GM12878 (cell line): ENCODE measurements around the gene MBNL1. TPM values are rescaled to one million over a fixed set of nuclear protein-coding genes. Genes with fewer than 3 reads are reported as not detected.

Source experiments
- ATAC-seq: fragments of 200-7000 bp; cut with Tn5 transposase; 3 replicates; pipeline ENCODE4 v1.9.1; 2020; ENCODE audit warnings: mild to moderate bottlenecking, moderate library complexity
- BruUV-seq: library from RNA; stranded (reverse); fragments of 400-500 nt; replicated peaks from 2 replicates; lab custom pipeline; 2021; lab: Mats Ljungman, UMichigan
- CTCF ChIA-PET: fragments of 300-600 bp; sonication (Branson Sonifier 250); formaldehyde crosslinking; extraction: SDS; loops from one replicate; lab custom pipeline; 2021; ENCODE audit warnings: inconsistent platforms; lab: Yijun Ruan, JAX
- POLR2A ChIA-PET: fragments of 350-600 bp; formaldehyde crosslinking; extraction: SDS; loops from one replicate; lab custom pipeline; 2021; ENCODE audit warnings: inconsistent platforms; lab: Charles Lee
- RAD21 ChIA-PET: fragments of 300-600 bp; sonication (Branson Sonifier 250); formaldehyde crosslinking; loops from one replicate; lab custom pipeline; 2023; ENCODE audit warnings: antibody characterized with exemption; ENCODE audit not compliant: unreplicated experiment; lab: Charles Lee
- SMC1A ChIA-PET: fragments of 300-600 bp; sonication (Branson Sonifier 250); formaldehyde crosslinking; loops from one replicate; lab custom pipeline; 2023; ENCODE audit not compliant: unreplicated experiment, uncharacterized antibody; lab: Charles Lee
- DNase-seq: peaks from one replicate; pipeline ENCODE4 v3.0.0-alpha.2; 2011; ENCODE audit warnings: low read depth, low spot score
- FAIRE-seq: peaks from 3 replicates; lab custom pipeline; 2011; peaks lifted over from hg19 to GRCh38; lab: Jason Lieb, UNC
- H2AFZ ChIP-seq: 2 replicates; pipeline ENCODE4 v1.6.0; 2011; ENCODE audit warnings: low read depth, low read length, control low read depth; ENCODE audit not compliant: control insufficient read depth
- H3K27ac ChIP-seq: 2 replicates; pipeline ENCODE4 v1.5.1; 2011; ENCODE audit warnings: control low read depth; ENCODE audit not compliant: control insufficient read depth, insufficient read depth
- H3K27me3 ChIP-seq, 2 experiments: replicated peaks in 1 of 2; 2 replicates each; pipeline versions ENCODE4 v1.6.0 to v1.6.1; 2011; ENCODE audit warnings: low read length in 1 of 2; ENCODE audit not compliant: control insufficient read depth in 2 of 2, insufficient read depth in 2 of 2
- H3K36me3 ChIP-seq, 2 experiments: 2 replicates each; pipeline ENCODE4 v1.5.1; 2011; ENCODE audit warnings: low read length in 1 of 2; ENCODE audit not compliant: control insufficient read depth in 2 of 2, insufficient read depth in 2 of 2
- H3K4me1 ChIP-seq: 2 replicates; pipeline ENCODE4 v1.6.1; 2011; ENCODE audit warnings: mild to moderate bottlenecking, low read length, moderate library complexity, mixed read lengths; ENCODE audit not compliant: control insufficient read depth, insufficient read depth
- H3K4me2 ChIP-seq: 2 replicates; pipeline ENCODE4 v1.6.0; 2011; ENCODE audit warnings: control low read depth; ENCODE audit not compliant: control insufficient read depth, insufficient read depth
- H3K4me3 ChIP-seq: fragments of 200-600 bp; sonication (generic); 2 replicates; pipeline ENCODE4 v1.5.1; 2016
- H3K79me2 ChIP-seq: 2 replicates; pipeline ENCODE4 v1.6.0; 2011; ENCODE audit warnings: low read length; ENCODE audit not compliant: control insufficient read depth, insufficient read depth
- H3K9ac ChIP-seq: 2 replicates; pipeline ENCODE4 v1.8.0; 2011; ENCODE audit warnings: low read length, control low read depth, mixed read lengths; ENCODE audit not compliant: control insufficient read depth, insufficient read depth
- H3K9me3 ChIP-seq: replicated peaks from 3 replicates; pipeline ENCODE4 v1.5.1; 2011; ENCODE audit warnings: mild to moderate bottlenecking, low read length; ENCODE audit not compliant: control insufficient read depth, insufficient read depth
- H4K20me1 ChIP-seq: 2 replicates; pipeline ENCODE4 v1.6.0; 2011; ENCODE audit not compliant: control insufficient read depth, insufficient read depth
- CBX3 ChIP-seq: fragments of 200-600 bp; sonication (generic); IDR thresholded peaks from 2 replicates; pipeline ENCODE4 v1.6.1; 2016; ENCODE audit warnings: low read depth, borderline replicate concordance
- FOXM1 ChIP-seq: IDR thresholded peaks from 2 replicates; pipeline ENCODE4 v1.6.1; 2012; ENCODE audit warnings: low read depth, mild to moderate bottlenecking, inconsistent platforms, low read length, moderate library complexity
- GABPA ChIP-seq: IDR thresholded peaks from 2 replicates; pipeline ENCODE4 v1.6.1; 2014; ENCODE audit warnings: antibody characterized with exemption, low read depth, mild to moderate bottlenecking, inconsistent platforms
- IKZF1 ChIP-seq: fragments of 450-650 bp; conservative IDR thresholded peaks from 2 replicates; pipeline ENCODE4 v1.6.1; 2017; ENCODE audit warnings: antibody characterized with exemption, mild to moderate bottlenecking
- JUNB ChIP-seq: IDR thresholded peaks from 2 replicates; pipeline ENCODE4 v1.6.1; 2016; ENCODE audit warnings: antibody characterized with exemption, mild to moderate bottlenecking
- MEF2B ChIP-seq: fragments of 450-650 bp; IDR thresholded peaks from 2 replicates; pipeline ENCODE4 v1.6.1; 2018; ENCODE audit warnings: mild to moderate bottlenecking, moderate library complexity; ENCODE audit not compliant: partially characterized antibody, poor library complexity, severe bottlenecking
- MTA2 ChIP-seq: fragments of 450-650 bp; IDR thresholded peaks from 2 replicates; pipeline ENCODE4 v1.6.1; 2016; ENCODE audit warnings: low read depth, mild to moderate bottlenecking, moderate library complexity
- NFIC ChIP-seq: IDR thresholded peaks from 2 replicates; pipeline ENCODE4 v1.6.1; 2012; ENCODE audit warnings: low read depth, mild to moderate bottlenecking, inconsistent platforms, low read length, moderate library complexity
- NFYB ChIP-seq: IDR thresholded peaks from 2 replicates; pipeline ENCODE4 v1.6.1; 2011; ENCODE audit warnings: low read depth, mild to moderate bottlenecking, low read length, improper control_type of control experiment, moderate library complexity; ENCODE audit not compliant: insufficient read depth
- RELB ChIP-seq: fragments of 450-650 bp; IDR thresholded peaks from 2 replicates; pipeline ENCODE4 v1.6.1; 2017; ENCODE audit warnings: low read depth, mild to moderate bottlenecking, moderate library complexity
- SMARCA5 ChIP-seq: fragments of 450-650 bp; IDR thresholded peaks from 2 replicates; pipeline ENCODE4 v1.6.1; 2017; ENCODE audit warnings: mild to moderate bottlenecking
- SREBF2 ChIP-seq: IDR thresholded peaks from 2 replicates; pipeline ENCODE4 v1.6.1; 2012; ENCODE audit warnings: mild to moderate bottlenecking, low read length
- SUZ12 ChIP-seq: fragments of 200-600 bp; sonication (generic); IDR thresholded peaks from one replicate; pipeline ENCODE4 v1.6.1; 2018; ENCODE audit warnings: antibody characterized with exemption, mild to moderate bottlenecking; ENCODE audit not compliant: unreplicated experiment
- YY1 ChIP-seq: IDR thresholded peaks from 2 replicates; pipeline ENCODE4 v1.6.1; 2011; ENCODE audit warnings: low read depth, mild to moderate bottlenecking, low read length
- WGBS: methylation state at CpG from one replicate; pipeline ENCODE4 v1.1.6; 2016; ENCODE audit warnings: low lambda C conversion rate; ENCODE audit not compliant: insufficient replicate concordance, insufficient coverage; ENCODE audit errors: missing lambda C conversion rate; 5-methylcytosine and 5-hydroxymethylcytosine counted together
- in situ Hi-C: fragments of 300-500 bp; cut with MboI; formaldehyde crosslinking; loops from 9 replicates; pipeline ENCODE4 v1.14.3; 2018; ENCODE audit warnings: mixed read lengths
- intact Hi-C: fragments of 100-400 bp; cut with micrococcal nuclease; formaldehyde crosslinking; loops from one replicate; pipeline ENCODE4 v1.14.2; 2022; ENCODE audit not compliant: unreplicated experiment
- polyA plus RNA-seq, 11 experiments: library from polyadenylated mRNA; depleted of rRNA in 4 of 11; unstranded in 6 of 11; stranded (reverse) in 5 of 11; fragments of >200 nt; fragmentation: Nextera tagmentation in 4 of 11; fragmentation: Illumina TruSeq in 1 of 11; extraction: Ambion mirVana in 4 of 11; extraction: Trizol in 1 of 11; gene quantifications; 1 replicate in 1 of 11; 2 replicates in 10 of 11; pipeline versions ENCODE4 v1.2.1 to v1.2.3, GENCODE V29; 2011 to 2016; ENCODE audit warnings: inconsistent platforms in 2 of 11, missing spikeins in 2 of 11, low read depth in 1 of 11
- total RNA-seq, 4 experiments: library from RNA; depleted of rRNA in 3 of 4; stranded (reverse); fragments of >200 nt in 3 of 4; fragmentation: Illumina TruSeq in 1 of 4; extraction: Trizol in 1 of 4; gene quantifications; 2 replicates each; pipeline versions ENCODE4 v1.2.1 to v1.2.3, GENCODE V29; 2013 to 2021
- TF ChIP-seq, protein P1 (sequence below): fragments of 450-650 bp; IDR thresholded peaks from 2 replicates; pipeline ENCODE4 v1.6.1; 2017; ENCODE audit warnings: mild to moderate bottlenecking, moderate library complexity

MBNL1 gene
- total and polyA plus RNA-seq, 10 of the 15 experiments (the other 5 are each of a cell fraction or from before 2014, with no cell fraction given), result 59.6 to 337 (median 143) TPM

DNA sequence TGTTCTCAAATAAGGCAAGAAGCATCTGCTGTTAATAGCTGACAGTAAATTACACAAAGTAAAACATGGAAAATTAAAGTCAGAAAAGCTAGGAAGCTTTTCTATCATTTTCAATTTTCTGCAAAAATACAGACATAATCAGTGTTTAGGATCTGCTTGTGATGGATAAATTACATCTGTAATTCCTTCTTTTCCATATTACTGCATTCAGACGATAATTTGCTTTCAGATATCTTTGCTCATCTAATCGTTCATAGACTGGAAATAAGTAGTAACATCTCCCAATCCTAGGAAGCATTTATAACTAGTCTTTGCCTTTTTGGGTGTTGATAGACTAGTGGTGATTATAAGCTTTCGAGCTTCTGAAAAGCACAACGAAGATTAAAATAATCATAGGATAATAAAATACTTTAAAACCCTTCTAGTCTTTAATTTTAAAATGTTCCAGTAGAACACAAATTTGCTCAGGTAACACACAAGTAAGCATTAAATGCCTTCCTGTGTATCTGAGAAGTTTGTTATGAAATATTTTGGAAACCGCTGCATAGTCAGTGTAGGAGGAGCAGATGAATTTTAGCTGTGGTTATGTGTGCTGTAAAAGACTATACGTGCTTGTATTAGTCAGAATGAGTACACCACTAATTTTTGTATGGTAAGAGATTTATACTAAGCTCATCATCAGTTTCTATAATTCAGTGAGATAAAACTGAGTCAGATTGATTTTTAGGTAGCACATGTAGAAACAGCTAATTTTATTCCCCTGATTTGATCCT lies 41.0 kb downstream of the MBNL1 start (continued):
- TF ChIP-seq, protein P1, sequence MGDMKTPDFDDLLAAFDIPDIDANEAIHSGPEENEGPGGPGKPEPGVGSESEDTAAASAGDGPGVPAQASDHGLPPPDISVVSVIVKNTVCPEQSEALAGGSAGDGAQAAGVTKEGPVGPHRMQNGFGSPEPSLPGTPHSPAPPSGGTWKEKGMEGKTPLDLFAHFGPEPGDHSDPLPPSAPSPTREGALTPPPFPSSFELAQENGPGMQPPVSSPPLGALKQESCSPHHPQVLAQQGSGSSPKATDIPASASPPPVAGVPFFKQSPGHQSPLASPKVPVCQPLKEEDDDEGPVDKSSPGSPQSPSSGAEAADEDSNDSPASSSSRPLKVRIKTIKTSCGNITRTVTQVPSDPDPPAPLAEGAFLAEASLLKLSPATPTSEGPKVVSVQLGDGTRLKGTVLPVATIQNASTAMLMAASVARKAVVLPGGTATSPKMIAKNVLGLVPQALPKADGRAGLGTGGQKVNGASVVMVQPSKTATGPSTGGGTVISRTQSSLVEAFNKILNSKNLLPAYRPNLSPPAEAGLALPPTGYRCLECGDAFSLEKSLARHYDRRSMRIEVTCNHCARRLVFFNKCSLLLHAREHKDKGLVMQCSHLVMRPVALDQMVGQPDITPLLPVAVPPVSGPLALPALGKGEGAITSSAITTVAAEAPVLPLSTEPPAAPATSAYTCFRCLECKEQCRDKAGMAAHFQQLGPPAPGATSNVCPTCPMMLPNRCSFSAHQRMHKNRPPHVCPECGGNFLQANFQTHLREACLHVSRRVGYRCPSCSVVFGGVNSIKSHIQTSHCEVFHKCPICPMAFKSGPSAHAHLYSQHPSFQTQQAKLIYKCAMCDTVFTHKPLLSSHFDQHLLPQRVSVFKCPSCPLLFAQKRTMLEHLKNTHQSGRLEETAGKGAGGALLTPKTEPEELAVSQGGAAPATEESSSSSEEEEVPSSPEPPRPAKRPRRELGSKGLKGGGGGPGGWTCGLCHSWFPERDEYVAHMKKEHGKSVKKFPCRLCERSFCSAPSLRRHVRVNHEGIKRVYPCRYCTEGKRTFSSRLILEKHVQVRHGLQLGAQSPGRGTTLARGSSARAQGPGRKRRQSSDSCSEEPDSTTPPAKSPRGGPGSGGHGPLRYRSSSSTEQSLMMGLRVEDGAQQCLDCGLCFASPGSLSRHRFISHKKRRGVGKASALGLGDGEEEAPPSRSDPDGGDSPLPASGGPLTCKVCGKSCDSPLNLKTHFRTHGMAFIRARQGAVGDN, result no peak
- no peak for TF ChIP-seq CBX3
- 0 out of 2 replicates have a peak, but pooled peaks have one; percentile 7 for TF ChIP-seq JUNB
- TF ChIP-seq SMARCA5, result no peak
- no peak for TF ChIP-seq SREBF2

GRCh38 chr3:152313430-152313829 lies 44.7 kb downstream of the MBNL1 start:
- 96% methylated on average over 2 of the region's 2 CpGs for WGBS
- CTCF ChIA-PET, result interaction anchor here (1.2 to 1.5 kb wide), 2 partner anchors 8 to 130 kb away, joined by 3 to 4 read pairs; no protein-coding TSS in a partner anchor
- BruUV-seq, result no TSS peak
- Histone ChIP-seq H3K4me1 (no peaks in the 10 kb centered on the region), H3K4me2 (no peak overlapping the region), H3K36me3 (peaks cover 1 to 20% of the 10 kb centered on the region in 2 experiments; a peak in 3 of 4 replicates), H3K79me2 (peaks cover 79% of the 10 kb centered on the region), H4K20me1 (no peaks in the 10 kb centered on the region), H3K27me3 (no peaks in the 10 kb centered on the region), H3K9ac (no peak overlapping the region), H2AFZ (no peak overlapping the region)
- intact Hi-C loops, result no loop called here
- SMC1A ChIA-PET, result interaction anchor here (0.6 to 1.5 kb wide), 7 partner anchors 9 to 128 kb away, joined by 3 to 9 read pairs (median 4); no protein-coding TSS in a partner anchor
- RAD21 ChIA-PET, result interaction anchor here (0.6 to 1.8 kb wide), 3 partner anchors 11 to 240 kb away, joined by 3 to 5 read pairs (median 4); no protein-coding TSS in a partner anchor
- DNase-seq, result no peak
- in situ Hi-C loops, result no loop called here
- no peak for TF ChIP-seq MEF2B
- no peak for TF ChIP-seq NFYB
- TF ChIP-seq GABPA, result no peak
- TF ChIP-seq SUZ12, result no peak
- TF ChIP-seq IKZF1, result no peak
- no peak for TF ChIP-seq YY1
- TF ChIP-seq RELB, result no peak
- no peak for TF ChIP-seq MTA2
- no peak for TF ChIP-seq NFIC
- no peak for TF ChIP-seq FOXM1
- TF ChIP-seq, all 136 proteins: peak for 0
- Histone ChIP-seq H3K9me3 (peaks cover 4% of the 10 kb centered on the region; the same call in 2 of the 3 replicates), H3K4me3 (no peak overlapping the region), H3K27ac (no peak overlapping the region)
- no peak for ATAC-seq
- POLR2A ChIA-PET, result no interaction called here
- peak; percentile 62 for FAIRE-seq
